Lower lobe of right lung (tissue), 2 donors: ENCODE data around the gene COL10A1. TPM values are rescaled to one million over a fixed set of nuclear protein-coding genes. Genes with fewer than 3 reads are reported as not detected.

Experiments used
- ATAC-seq, 2 donors: fragments of 200-7000 bp; cut with Tn5 transposase; one replicate each; pipeline ENCODE4 v1.9.1; 2020 to 2022; ENCODE audit warnings: mild to moderate bottlenecking in 2 of 2, moderate library complexity in 2 of 2
- DNase-seq: peaks from one replicate; pipeline ENCODE4 v3.0.0-alpha.2; 2020
- H3K27ac ChIP-seq: fragments of 200-600 bp; one replicate; pipeline ENCODE4 v1.8.0; 2022
- H3K27me3 ChIP-seq: fragments of 200-600 bp; one replicate; pipeline ENCODE4 v1.8.0; 2022; ENCODE audit warnings: low read depth
- H3K36me3 ChIP-seq: fragments of 200-600 bp; one replicate; pipeline ENCODE4 v1.8.0; 2022; ENCODE audit warnings: mild to moderate bottlenecking
- H3K4me1 ChIP-seq: fragments of 200-600 bp; one replicate; pipeline ENCODE4 v1.8.0; 2022
- H3K4me3 ChIP-seq: fragments of 200-600 bp; one replicate; pipeline ENCODE4 v1.8.0; 2022; ENCODE audit warnings: mild to moderate bottlenecking
- H3K9me3 ChIP-seq: fragments of 200-600 bp; one replicate; pipeline ENCODE4 v1.8.0; 2022
- intact Hi-C: fragments of 100-400 bp; cut with DNase I; formaldehyde crosslinking; loops from one replicate; pipeline ENCODE4 v1.11.0; 2022
- total RNA-seq: library from RNA; stranded (reverse); fragmentation: NEBNext Ultra II Directional; extraction: Animal tissue kit (Norgen Biotek cat#: 25700); gene quantifications from one replicate; pipeline ENCODE4 v1.2.1, GENCODE V29; 2021
- TF ChIP-seq, protein P1 (sequence below): fragments of 200-600 bp; IDR thresholded peaks from one replicate; pipeline ENCODE4 v1.8.0; 2022; ENCODE audit warnings: antibody characterized with exemption, mild to moderate bottlenecking
- donor health status: DM: no; HTN: yes; CAD: no; lungs with severe emphysema.

The COL10A1 gene
- total RNA-seq, 1 donor from 2014 or later = 0.24 TPM

DNA sequence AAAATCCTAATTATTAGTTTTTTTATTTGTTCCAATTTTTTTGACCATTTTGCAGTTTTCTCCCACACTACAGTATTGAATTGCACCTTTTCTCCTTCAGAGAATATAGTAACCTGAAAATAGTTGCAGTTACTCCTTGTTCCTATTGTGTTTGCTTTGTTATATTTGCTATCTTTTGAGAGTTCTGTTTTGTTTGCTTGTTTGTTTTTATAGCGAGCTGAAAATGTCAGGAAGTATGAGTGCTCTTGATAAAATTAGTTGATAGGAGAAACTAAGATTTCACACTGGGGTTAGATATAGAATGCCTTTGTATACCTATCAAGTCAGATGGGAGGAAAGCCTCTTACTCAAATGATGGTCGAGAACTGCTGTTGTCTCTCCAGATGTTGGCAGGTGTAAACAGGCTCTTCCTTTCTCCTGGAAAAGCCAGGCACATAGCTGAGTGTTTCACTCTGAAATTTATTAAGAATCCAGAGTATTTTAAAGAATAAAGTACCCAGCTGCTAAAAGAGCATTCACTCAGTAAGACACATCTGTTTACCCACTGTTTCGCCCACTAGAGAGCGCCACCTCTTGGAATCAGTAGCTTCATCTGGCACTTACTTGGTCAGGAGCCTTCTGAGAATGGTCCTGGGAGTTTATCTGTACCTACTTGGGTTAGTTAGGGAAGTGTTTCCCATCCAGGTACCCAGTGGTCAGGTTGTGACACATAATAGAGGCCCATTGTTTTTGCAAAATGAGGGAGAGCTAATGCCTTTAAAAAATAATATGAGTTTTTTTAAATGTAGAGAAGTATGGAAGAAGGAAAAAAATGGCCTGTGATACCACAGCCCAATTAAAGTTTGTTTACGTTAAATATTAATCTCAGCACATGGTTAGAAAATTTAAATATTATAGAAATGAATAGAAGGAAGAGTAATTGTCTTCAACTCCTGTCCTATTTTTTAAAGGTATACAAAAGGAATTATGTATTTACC lies 14.1 kb downstream of the COL10A1 start:
- intact Hi-C loops = no loop called here
- TF ChIP-seq, protein P1, sequence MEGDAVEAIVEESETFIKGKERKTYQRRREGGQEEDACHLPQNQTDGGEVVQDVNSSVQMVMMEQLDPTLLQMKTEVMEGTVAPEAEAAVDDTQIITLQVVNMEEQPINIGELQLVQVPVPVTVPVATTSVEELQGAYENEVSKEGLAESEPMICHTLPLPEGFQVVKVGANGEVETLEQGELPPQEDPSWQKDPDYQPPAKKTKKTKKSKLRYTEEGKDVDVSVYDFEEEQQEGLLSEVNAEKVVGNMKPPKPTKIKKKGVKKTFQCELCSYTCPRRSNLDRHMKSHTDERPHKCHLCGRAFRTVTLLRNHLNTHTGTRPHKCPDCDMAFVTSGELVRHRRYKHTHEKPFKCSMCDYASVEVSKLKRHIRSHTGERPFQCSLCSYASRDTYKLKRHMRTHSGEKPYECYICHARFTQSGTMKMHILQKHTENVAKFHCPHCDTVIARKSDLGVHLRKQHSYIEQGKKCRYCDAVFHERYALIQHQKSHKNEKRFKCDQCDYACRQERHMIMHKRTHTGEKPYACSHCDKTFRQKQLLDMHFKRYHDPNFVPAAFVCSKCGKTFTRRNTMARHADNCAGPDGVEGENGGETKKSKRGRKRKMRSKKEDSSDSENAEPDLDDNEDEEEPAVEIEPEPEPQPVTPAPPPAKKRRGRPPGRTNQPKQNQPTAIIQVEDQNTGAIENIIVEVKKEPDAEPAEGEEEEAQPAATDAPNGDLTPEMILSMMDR = peak; percentile 34
- Histone ChIP-seq H3K27ac (no peak overlapping the region), H3K9me3 (no peaks in the 10 kb centered on the region), H3K36me3 (peaks cover 67% of the 10 kb centered on the region), H3K4me1 (peaks cover 2% of the 10 kb centered on the region), H3K27me3 (no peaks in the 10 kb centered on the region), H3K4me3 (no peak overlapping the region)
- DNase-seq (no peak), ATAC-seq (peak; percentile 52 to 58)

DNA sequence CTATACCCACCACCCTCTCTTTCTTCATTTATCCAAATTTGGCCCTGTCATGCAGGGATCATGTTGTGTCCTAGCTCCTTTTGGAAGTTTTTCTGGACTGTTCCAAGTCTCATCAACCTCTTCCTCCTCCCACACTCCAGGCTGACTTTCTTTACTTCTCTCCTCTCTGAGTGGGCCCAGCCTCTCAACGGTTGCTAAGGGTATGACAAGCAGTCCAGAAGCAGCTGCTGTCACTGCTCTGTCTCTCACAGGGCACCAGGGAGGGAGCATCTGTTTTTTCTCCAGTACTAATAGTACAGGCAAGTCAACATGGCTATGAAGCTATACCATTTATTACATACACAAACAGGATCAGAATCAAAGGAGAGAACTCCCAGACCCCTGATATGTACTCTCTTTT lies 17.1 kb downstream of the COL10A1 start:
- H3K27ac ChIP-seq = no peak overlapping the region
- peaks cover 28% of the 10 kb centered on the region for H3K4me1 ChIP-seq
- DNase-seq = no peak
- peak in 1 of 2 donors; percentile 47 for ATAC-seq
- H3K9me3 ChIP-seq = no peaks in the 10 kb centered on the region
- no peak overlapping the region for H3K4me3 ChIP-seq
- TF ChIP-seq, protein P1 = no peak
- peaks cover 49% of the 10 kb centered on the region for H3K36me3 ChIP-seq
- H3K27me3 ChIP-seq = no peaks in the 10 kb centered on the region
- intact Hi-C loops = no loop called here

GRCh38 chr6:116106146-116106545 lies 19.8 kb downstream of the COL10A1 start:
- DNase-seq = no peak
- H3K36me3 ChIP-seq = peaks cover 28% of the 10 kb centered on the region
- H3K27me3 ChIP-seq = no peaks in the 10 kb centered on the region
- intact Hi-C loops = no loop called here
- no peak overlapping the region for H3K27ac ChIP-seq
- peaks cover 51% of the 10 kb centered on the region for H3K4me1 ChIP-seq
- TF ChIP-seq, protein P1 = no peak
- no peaks in the 10 kb centered on the region for H3K9me3 ChIP-seq
- H3K4me3 ChIP-seq = no peak overlapping the region
- no peak for ATAC-seq

- TF ChIP-seq, protein P1 = no peak
- Histone ChIP-seq H3K4me1 (peaks cover 52% of the 10 kb centered on the region), H3K27me3 (no peaks in the 10 kb centered on the region), H3K36me3 (peaks cover 19% of the 10 kb centered on the region), H3K27ac (no peak overlapping the region), H3K4me3 (no peak overlapping the region), H3K9me3 (no peaks in the 10 kb centered on the region)
- intact Hi-C loops = no loop called here
- ATAC-seq (no peak), DNase-seq (no peak)
These were observed 20.7 kb downstream of the COL10A1 start for GRCh38 chr6:116105247-116105646.

DNA sequence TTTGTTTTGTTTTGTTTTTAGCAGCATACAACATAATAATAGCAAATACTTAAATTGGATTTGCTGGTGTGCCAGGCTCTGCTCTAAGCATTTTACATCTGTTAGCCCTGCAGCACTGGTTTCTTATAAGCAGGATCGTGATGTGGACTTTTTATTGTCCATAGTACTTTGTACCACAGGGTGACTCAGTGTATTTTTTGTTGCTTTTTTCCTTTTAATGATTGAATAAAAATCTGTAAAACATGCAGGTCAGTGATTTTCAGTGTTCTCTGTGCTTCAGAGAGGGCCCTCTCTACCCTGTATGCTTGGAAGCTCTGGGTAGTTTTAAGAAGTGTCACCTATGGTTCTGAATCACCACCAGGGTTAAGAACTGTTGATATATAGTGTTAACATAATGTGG lies 21.3 kb downstream of the COL10A1 start:
- ATAC-seq = no peak
- no peak for DNase-seq
- intact Hi-C loops = no loop called here
- Histone ChIP-seq H3K27me3 (no peaks in the 10 kb centered on the region), H3K9me3 (no peaks in the 10 kb centered on the region), H3K4me1 (peaks cover 58% of the 10 kb centered on the region), H3K4me3 (no peak overlapping the region), H3K27ac (no peak overlapping the region), H3K36me3 (peaks cover 15% of the 10 kb centered on the region)
- TF ChIP-seq, protein P1 = no peak
